ENCODE data around the gene HLTF. TPM values are rescaled to one million over a fixed set of nuclear protein-coding genes. Genes with fewer than 3 reads are reported as not detected.
A peak's percentile ranks its signal among the peaks of the same experiment; 100 is the strongest.

Gene HLTF, protein sequence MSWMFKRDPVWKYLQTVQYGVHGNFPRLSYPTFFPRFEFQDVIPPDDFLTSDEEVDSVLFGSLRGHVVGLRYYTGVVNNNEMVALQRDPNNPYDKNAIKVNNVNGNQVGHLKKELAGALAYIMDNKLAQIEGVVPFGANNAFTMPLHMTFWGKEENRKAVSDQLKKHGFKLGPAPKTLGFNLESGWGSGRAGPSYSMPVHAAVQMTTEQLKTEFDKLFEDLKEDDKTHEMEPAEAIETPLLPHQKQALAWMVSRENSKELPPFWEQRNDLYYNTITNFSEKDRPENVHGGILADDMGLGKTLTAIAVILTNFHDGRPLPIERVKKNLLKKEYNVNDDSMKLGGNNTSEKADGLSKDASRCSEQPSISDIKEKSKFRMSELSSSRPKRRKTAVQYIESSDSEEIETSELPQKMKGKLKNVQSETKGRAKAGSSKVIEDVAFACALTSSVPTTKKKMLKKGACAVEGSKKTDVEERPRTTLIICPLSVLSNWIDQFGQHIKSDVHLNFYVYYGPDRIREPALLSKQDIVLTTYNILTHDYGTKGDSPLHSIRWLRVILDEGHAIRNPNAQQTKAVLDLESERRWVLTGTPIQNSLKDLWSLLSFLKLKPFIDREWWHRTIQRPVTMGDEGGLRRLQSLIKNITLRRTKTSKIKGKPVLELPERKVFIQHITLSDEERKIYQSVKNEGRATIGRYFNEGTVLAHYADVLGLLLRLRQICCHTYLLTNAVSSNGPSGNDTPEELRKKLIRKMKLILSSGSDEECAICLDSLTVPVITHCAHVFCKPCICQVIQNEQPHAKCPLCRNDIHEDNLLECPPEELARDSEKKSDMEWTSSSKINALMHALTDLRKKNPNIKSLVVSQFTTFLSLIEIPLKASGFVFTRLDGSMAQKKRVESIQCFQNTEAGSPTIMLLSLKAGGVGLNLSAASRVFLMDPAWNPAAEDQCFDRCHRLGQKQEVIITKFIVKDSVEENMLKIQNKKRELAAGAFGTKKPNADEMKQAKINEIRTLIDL
- total RNA-seq, result 28.5 TPM
- 11.3 TPM for polyA plus RNA-seq
- long read RNA-seq, donor 1, result 0 reads
- long read RNA-seq, donor 2, result 0 reads
- long read RNA-seq, donor 3, full-length matches to known transcripts, result 3 of 3 reads
- long read RNA-seq, donor 3, partial matches to known transcripts, result 0 of 3 reads
- long read RNA-seq, donor 3, other reads (novel, unspliced or antisense), result 0 of 3 reads
- long read RNA-seq, donor 4, result 0 reads
- long read RNA-seq, donor 5, full-length matches to known transcripts, result 2 of 8 reads
- long read RNA-seq, donor 5, partial matches to known transcripts, result 6 of 8 reads
- long read RNA-seq, donor 5, other reads (novel, unspliced or antisense), result 0 of 8 reads
- long read RNA-seq, donor 6, result 0 reads
- long read RNA-seq, donor 7, full-length matches to known transcripts, result 6 of 6 reads
- long read RNA-seq, donor 7, partial matches to known transcripts, result 0 of 6 reads
- long read RNA-seq, donor 7, other reads (novel, unspliced or antisense), result 0 of 6 reads
- long read RNA-seq, donor 8, result 0 reads
- long read RNA-seq, donor 9, full-length matches to known transcripts, result 2 of 2 reads
- long read RNA-seq, donor 9, partial matches to known transcripts, result 0 of 2 reads
- long read RNA-seq, donor 9, other reads (novel, unspliced or antisense), result 0 of 2 reads
- long read RNA-seq, donor 10, full-length matches to known transcripts, result 1 of 7 reads
- long read RNA-seq, donor 10, partial matches to known transcripts, result 6 of 7 reads
- long read RNA-seq, donor 10, other reads (novel, unspliced or antisense), result 0 of 7 reads

DNA sequence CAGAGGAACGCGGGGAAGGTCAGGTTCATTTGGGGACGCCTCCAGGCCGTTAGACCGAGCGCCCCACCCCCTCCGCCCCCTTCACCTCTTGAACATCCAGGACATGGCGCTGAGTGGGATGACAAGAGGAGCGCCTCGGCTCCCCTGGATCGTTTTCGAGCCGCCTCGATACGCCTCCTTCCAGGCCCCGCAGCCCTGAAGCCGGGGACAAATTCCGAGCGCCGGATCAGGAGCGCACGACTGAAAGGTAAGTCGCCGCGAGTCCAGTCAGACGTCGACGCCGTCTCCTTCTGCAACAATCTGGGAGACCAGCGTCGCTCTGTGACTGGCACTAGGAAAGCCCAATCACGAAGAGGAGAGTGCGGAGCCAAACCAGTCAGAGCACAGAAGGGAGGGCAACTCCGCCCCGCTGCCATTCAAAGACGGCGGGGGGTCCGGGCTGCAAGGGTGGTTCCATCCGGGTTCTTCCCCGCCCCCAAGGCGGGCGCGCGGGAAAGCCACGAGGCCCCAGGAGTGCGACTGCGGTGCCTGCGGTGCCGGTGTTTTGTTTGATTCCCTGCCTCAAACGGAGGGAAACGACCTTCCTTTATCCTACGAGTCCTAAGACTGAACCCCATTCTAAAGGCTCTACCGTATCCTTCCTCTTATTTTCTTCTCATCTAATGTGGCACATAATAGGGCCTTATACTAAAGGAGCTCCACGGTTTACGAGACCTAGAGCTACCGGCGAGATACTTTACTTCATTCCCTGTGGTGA lies at the start of gene HLTF:
TSS of gene HLTF (minus strand) at position 302 of the 757 bp plus-strand sequence. CDS start at position 105, 197 bp downstream.
- Histone ChIP-seq H3K36me3 (ENCODE audit: control insufficient read depth in 2 of 2, insufficient read depth in 2 of 2, low read length in 1 of 2) (no peaks in the 10 kb centered on the region), H3K4me3 (ENCODE audit: low read length in 2 of 2) (peak within 1 kb of the TSS; percentile 73 to 82), H3K9me3 (ENCODE audit: control insufficient read depth in 2 of 2, insufficient read depth in 1 of 2, low read length in 1 of 2) (peaks cover 0 to 6% of the 10 kb centered on the region in 2 donors), H3K27ac (ENCODE audit: low read depth in 1 of 2, low read length in 1 of 2) (peak within 1 kb of the TSS; percentile 44 to 72), H3K4me1 (ENCODE audit: control insufficient read depth in 2 of 2, insufficient read depth in 2 of 2, low read length in 2 of 2) (peaks cover 12 to 16% of the 10 kb centered on the region in 2 donors), H3K27me3 (ENCODE audit: control insufficient read depth in 2 of 2, insufficient read depth in 1 of 2, low read length in 1 of 2) (no peaks in the 10 kb centered on the region)
- WGBS, result 7% methylated on average over 57 of the region's 57 CpGs
- peak; percentile 93 to 99 (median 96) for DNase-seq (ENCODE audit: low read depth in 6 of 9, low spot score in 9 of 9)

DNA sequence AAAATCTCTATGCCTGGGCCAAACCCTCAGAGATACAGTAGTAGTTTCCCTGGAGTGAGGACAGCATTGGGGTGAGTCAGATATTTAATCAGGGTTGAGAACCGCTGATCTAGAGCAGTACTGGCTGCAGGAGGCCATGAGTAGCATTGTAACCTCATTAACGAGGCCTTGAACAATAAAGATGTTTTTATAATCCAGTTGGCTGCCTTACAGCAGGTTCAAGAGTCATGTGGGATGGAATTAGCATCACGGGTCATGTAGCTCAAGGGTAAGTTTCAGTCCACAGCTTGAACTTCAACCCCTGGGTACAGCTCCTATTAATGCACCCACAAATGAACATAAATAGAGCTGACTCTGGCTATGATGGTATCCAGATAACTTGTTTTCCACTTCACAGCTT lies 48.2 kb upstream of the HLTF start:
- WGBS, result 98% methylated on average over 3 of the region's 3 CpGs
- Histone ChIP-seq H3K9me3 (ENCODE audit: control insufficient read depth in 2 of 2, insufficient read depth in 1 of 2, low read length in 1 of 2) (no peaks in the 10 kb centered on the region), H3K27me3 (ENCODE audit: control insufficient read depth in 2 of 2, insufficient read depth in 1 of 2, low read length in 1 of 2) (no peaks in the 10 kb centered on the region), H3K4me1 (ENCODE audit: control insufficient read depth in 2 of 2, insufficient read depth in 2 of 2, low read length in 2 of 2) (peaks cover 16 to 19% of the 10 kb centered on the region in 2 donors), H3K27ac (ENCODE audit: low read depth in 1 of 2, low read length in 1 of 2) (no peak overlapping the region), H3K4me3 (ENCODE audit: low read length in 2 of 2) (no peak overlapping the region), H3K36me3 (ENCODE audit: control insufficient read depth in 2 of 2, insufficient read depth in 2 of 2, low read length in 1 of 2) (peaks cover 0 to 4% of the 10 kb centered on the region in 2 donors)
- no peak for DNase-seq (ENCODE audit: low read depth in 6 of 9, low spot score in 9 of 9)

GRCh38 chr3:149131589-149131988 lies 45.3 kb upstream of the HLTF start:
- Histone ChIP-seq H3K9me3 (ENCODE audit: control insufficient read depth in 2 of 2, insufficient read depth in 1 of 2, low read length in 1 of 2) (no peaks in the 10 kb centered on the region), H3K4me3 (ENCODE audit: low read length in 2 of 2) (peak overlapping the region in 1 of 2 donors; percentile 5), H3K36me3 (ENCODE audit: control insufficient read depth in 2 of 2, insufficient read depth in 2 of 2, low read length in 1 of 2) (peaks cover 0 to 4% of the 10 kb centered on the region in 2 donors), H3K27ac (ENCODE audit: low read depth in 1 of 2, low read length in 1 of 2) (peak overlapping the region in 1 of 2 donors; percentile 34), H3K27me3 (ENCODE audit: control insufficient read depth in 2 of 2, insufficient read depth in 1 of 2, low read length in 1 of 2) (no peaks in the 10 kb centered on the region), H3K4me1 (ENCODE audit: control insufficient read depth in 2 of 2, insufficient read depth in 2 of 2, low read length in 2 of 2) (peaks cover 20 to 24% of the 10 kb centered on the region in 2 donors)
- DNase-seq (ENCODE audit: low read depth in 6 of 9, low spot score in 9 of 9), result no peak
- WGBS, result 90% methylated on average over 4 of the region's 4 CpGs

- no peaks in the 10 kb centered on the region for H3K27me3 ChIP-seq (ENCODE audit: control insufficient read depth in 2 of 2, insufficient read depth in 1 of 2, low read length in 1 of 2)
- peak within 1 kb of the TSS; percentile 81 to 89 for H3K27ac ChIP-seq (ENCODE audit: low read depth in 1 of 2, low read length in 1 of 2)
- DNase-seq (ENCODE audit: low read depth in 6 of 9, low spot score in 9 of 9), result peak in 8 of 9 donors; percentile 66 to 91 (median 82)
- peaks cover 20 to 24% of the 10 kb centered on the region in 2 donors for H3K4me1 ChIP-seq (ENCODE audit: control insufficient read depth in 2 of 2, insufficient read depth in 2 of 2, low read length in 2 of 2)
- peak within 1 kb of the TSS; percentile 77 to 93 for H3K4me3 ChIP-seq (ENCODE audit: low read length in 2 of 2)
- WGBS, result under 1% methylated on average over 84 of the region's 84 CpGs
- H3K9me3 ChIP-seq (ENCODE audit: control insufficient read depth in 2 of 2, insufficient read depth in 1 of 2, low read length in 1 of 2), result no peaks in the 10 kb centered on the region
- H3K36me3 ChIP-seq (ENCODE audit: control insufficient read depth in 2 of 2, insufficient read depth in 2 of 2, low read length in 1 of 2), result peaks cover 0 to 1% of the 10 kb centered on the region in 2 donors
Observed at GRCh38 chr3:149129326-149130205, 43.2 kb upstream of the HLTF start, which contains the start of gene HPS3. TSS of gene HPS3 (plus strand) at chr3:149129638. CDS start at chr3:149129724, 86 bp downstream.

DNA sequence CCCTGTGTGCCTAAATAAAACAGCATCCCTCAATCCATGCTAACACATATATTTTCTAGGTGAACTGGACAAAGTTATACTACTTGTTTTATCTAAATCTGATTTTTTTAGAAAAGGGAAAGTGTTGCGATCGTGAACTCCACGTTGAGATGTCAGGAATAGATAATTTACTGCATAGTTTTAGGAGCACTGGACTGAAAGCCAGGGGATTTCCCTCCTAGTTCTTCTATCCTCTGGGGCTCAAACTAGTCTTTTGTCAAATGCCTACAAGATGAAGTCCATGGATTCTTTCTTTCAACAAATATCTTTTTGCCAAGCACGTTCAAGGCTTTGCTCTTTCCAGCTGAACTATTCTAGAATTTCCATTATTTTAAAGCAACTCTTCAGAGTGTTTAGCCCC lies 42.5 kb upstream of the HLTF start:
- no peaks in the 10 kb centered on the region for H3K9me3 ChIP-seq (ENCODE audit: control insufficient read depth in 2 of 2, insufficient read depth in 1 of 2, low read length in 1 of 2)
- no peak for DNase-seq (ENCODE audit: low read depth in 6 of 9, low spot score in 9 of 9)
- 25% methylated on average over 4 of the region's 4 CpGs for WGBS
- H3K27ac ChIP-seq (ENCODE audit: low read depth in 1 of 2, low read length in 1 of 2), result no peak overlapping the region
- H3K36me3 ChIP-seq (ENCODE audit: control insufficient read depth in 2 of 2, insufficient read depth in 2 of 2, low read length in 1 of 2), result no peaks in the 10 kb centered on the region
- peaks cover 20 to 24% of the 10 kb centered on the region in 2 donors for H3K4me1 ChIP-seq (ENCODE audit: control insufficient read depth in 2 of 2, insufficient read depth in 2 of 2, low read length in 2 of 2)
- no peaks in the 10 kb centered on the region for H3K27me3 ChIP-seq (ENCODE audit: control insufficient read depth in 2 of 2, insufficient read depth in 1 of 2, low read length in 1 of 2)
- H3K4me3 ChIP-seq (ENCODE audit: low read length in 2 of 2), result peak overlapping the region; percentile 77 to 93

DNA sequence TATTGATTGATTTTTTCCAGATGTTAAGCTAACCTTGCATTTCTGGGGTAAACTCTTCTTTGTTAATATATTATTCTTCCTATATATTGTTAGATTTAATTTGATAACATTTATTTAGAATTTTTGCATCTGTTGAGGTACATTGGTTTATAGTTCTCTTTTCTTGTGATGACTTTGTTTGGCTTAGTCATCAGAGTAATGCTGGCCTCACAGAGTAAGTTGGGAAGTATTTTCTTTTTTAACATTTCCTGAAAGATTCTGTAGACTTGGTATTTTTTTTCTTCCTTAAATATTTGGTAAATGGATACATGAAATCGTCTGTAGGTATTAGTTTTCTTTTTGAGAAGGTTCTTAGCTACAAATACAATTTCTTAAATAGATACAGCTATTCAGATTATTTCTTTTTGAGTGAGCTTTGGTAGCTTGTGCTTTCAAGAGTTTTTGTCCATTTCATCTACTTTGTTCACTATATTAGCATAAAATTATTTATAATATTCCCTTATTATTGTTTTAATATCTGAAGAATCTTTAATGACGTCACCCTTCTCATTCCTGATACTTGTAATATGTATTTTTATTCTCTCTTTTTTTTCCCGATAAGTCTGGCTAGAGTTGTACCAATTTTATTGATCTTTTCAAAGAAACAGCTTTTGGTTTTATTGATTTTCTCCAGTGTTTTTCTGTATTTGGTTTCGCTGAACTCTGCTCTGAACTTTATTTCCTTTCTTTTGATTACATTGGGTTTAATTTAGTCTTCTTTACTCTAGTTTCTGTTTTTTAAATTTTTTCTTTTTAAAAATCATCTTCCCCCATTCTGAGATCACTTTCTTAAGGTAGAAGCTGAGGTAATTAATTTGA lies 36.6 kb upstream of the HLTF start:
- 77% methylated on average over 4 of the region's 4 CpGs for WGBS
- Histone ChIP-seq H3K27me3 (ENCODE audit: control insufficient read depth in 2 of 2, insufficient read depth in 1 of 2, low read length in 1 of 2) (no peaks in the 10 kb centered on the region), H3K36me3 (ENCODE audit: control insufficient read depth in 2 of 2, insufficient read depth in 2 of 2, low read length in 1 of 2) (no peaks in the 10 kb centered on the region), H3K9me3 (ENCODE audit: control insufficient read depth in 2 of 2, insufficient read depth in 1 of 2, low read length in 1 of 2) (no peaks in the 10 kb centered on the region), H3K4me3 (ENCODE audit: low read length in 2 of 2) (no peak overlapping the region), H3K27ac (ENCODE audit: low read depth in 1 of 2, low read length in 1 of 2) (no peak overlapping the region), H3K4me1 (ENCODE audit: control insufficient read depth in 2 of 2, insufficient read depth in 2 of 2, low read length in 2 of 2) (no peaks in the 10 kb centered on the region)
- DNase-seq (ENCODE audit: low read depth in 6 of 9, low spot score in 9 of 9), result no peak
